GM08714 (cell line): ENCODE results near the gene BSN.

Experiments
- H3K4me3 ChIP-seq: fragments of 200-500 bp; sonication (Bioruptor generic); 2 replicates; pipeline ENCODE4 v1.5.1; 2014; ENCODE audit warnings: mild to moderate bottlenecking, low read length, inconsistent platforms
- ZNF274 ChIP-seq: IDR thresholded peaks from 2 replicates; pipeline ENCODE4 v1.6.1; 2012; ENCODE audit warnings: mild to moderate bottlenecking, low read depth, low read length

The BSN gene, protein sequence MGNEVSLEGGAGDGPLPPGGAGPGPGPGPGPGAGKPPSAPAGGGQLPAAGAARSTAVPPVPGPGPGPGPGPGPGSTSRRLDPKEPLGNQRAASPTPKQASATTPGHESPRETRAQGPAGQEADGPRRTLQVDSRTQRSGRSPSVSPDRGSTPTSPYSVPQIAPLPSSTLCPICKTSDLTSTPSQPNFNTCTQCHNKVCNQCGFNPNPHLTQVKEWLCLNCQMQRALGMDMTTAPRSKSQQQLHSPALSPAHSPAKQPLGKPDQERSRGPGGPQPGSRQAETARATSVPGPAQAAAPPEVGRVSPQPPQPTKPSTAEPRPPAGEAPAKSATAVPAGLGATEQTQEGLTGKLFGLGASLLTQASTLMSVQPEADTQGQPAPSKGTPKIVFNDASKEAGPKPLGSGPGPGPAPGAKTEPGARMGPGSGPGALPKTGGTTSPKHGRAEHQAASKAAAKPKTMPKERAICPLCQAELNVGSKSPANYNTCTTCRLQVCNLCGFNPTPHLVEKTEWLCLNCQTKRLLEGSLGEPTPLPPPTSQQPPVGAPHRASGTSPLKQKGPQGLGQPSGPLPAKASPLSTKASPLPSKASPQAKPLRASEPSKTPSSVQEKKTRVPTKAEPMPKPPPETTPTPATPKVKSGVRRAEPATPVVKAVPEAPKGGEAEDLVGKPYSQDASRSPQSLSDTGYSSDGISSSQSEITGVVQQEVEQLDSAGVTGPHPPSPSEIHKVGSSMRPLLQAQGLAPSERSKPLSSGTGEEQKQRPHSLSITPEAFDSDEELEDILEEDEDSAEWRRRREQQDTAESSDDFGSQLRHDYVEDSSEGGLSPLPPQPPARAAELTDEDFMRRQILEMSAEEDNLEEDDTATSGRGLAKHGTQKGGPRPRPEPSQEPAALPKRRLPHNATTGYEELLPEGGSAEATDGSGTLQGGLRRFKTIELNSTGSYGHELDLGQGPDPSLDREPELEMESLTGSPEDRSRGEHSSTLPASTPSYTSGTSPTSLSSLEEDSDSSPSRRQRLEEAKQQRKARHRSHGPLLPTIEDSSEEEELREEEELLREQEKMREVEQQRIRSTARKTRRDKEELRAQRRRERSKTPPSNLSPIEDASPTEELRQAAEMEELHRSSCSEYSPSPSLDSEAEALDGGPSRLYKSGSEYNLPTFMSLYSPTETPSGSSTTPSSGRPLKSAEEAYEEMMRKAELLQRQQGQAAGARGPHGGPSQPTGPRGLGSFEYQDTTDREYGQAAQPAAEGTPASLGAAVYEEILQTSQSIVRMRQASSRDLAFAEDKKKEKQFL (N-terminal part only)

DNA sequence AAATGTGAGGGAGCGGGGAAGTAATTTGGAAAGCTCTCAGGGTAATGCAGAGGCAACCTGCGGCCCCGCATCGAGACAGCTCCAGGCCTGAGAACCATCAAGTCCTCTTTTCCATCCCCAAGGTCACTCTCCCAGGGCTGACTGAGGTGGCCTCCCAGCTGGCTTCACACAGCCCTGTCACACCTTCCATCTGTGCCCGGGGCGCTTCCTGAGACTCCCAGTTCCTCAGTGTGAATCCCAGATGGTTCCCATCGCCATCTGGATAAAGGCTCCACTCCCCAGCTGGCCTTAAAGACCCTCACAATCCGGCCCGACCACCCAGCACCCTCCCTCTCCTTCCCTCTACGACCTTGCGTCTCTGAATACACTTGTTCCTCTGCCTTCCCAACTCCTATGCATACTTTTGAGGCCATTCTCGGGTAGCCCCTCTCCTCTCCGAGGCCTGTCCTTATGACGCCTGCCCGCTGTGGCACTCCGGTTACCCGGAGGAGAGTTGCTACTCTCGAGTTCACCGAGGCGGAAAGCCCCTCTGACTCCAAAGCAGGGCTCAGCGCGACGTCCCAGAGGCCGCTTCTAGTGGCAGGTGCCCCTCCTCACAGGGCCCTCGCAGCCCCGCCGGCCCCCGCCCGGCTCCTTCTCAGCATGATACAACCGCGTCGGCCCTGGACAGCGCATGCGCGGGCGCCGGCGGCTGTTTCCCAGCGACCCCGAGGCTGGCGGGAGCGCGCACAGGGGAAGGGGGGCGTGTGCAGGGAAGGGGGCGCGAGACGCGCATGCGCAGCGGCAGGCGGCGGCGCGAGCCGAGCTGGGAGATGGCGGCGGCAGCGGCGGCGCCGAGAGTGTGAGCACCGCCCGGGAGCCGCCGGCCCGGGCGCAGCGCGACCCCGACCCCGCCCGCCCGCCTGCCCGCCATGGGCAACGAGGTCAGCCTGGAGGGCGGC, at the start of gene BSN:
Gene BSN (plus strand): TSS at position 786 of the 941 bp plus-strand sequence. CDS start 126 bp downstream, at position 912.
- no peak for TF ChIP-seq ZNF274
- peak within 1 kb of the TSS; percentile 54; the same call in 1 of the 2 replicates for H3K4me3 ChIP-seq

DNA sequence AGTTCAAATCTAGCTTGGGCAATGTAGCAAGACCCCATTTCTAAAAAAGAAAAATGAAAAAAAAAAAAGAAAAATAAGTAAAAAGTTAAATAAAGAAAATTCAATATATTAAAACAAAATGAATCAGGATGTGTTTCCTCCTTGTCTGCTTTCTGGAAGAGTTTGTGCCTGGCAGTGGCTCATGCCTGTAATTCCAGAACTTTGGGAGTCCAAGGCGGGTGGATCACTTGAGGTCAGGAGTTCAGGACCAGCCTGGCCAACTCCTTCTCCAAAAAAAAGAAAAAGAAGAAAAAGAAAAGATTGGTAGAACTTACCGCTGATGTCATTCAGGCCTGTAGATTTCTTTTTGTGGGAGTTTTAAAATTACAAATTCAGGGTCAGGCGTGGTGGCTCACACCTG, 47.4 kb upstream of the BSN start:
- TF ChIP-seq ZNF274: no peak
- H3K4me3 ChIP-seq: no peak overlapping the region

DNA sequence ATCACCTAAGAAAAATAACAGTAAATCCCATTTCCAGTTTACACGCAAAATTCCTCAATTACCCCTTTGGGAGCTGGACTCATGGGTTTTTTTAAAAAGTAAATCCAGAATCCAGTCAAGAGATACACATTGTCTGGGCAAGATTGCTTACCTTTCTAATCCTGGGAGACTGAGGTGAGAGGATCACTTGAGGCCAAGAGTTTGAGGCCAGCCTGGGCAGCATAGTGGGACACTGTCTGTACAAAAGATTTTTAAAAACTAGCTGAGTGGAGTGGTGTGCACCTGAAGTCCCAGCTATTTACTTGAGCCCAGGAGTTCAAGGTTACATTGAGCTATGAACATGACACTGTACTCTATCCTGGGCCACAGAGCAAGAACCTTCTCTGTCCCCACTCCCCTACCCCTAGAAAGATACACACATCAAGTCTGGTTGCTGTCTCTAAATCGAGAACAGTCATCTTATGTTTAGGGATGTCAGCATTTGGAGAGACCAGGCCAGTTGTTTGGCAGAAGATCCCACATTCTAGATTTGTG, 45.2 kb upstream of the BSN start:
- H3K4me3 ChIP-seq: no peak overlapping the region
- no peak for TF ChIP-seq ZNF274

DNA sequence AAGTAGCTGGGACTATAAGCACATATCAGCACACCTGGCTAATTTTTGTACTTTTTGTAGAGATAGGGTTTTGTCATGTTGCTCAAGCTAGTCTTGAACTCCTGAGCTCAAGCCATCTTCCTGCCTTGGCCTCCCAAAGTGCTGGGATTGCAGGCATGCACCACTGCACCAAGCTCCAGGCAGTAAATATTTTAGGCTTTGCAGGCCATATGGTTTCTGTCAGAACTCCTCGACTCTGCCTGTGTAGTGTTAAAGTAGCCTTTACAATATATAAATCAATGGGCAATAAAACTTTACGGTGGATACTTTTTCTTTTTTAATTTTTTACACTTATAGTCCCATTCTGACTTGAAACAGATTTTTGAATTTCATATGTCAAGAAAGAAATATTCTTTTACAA, 42.6 kb upstream of the BSN start:
- TF ChIP-seq ZNF274: no peak
- no peak overlapping the region for H3K4me3 ChIP-seq

DNA sequence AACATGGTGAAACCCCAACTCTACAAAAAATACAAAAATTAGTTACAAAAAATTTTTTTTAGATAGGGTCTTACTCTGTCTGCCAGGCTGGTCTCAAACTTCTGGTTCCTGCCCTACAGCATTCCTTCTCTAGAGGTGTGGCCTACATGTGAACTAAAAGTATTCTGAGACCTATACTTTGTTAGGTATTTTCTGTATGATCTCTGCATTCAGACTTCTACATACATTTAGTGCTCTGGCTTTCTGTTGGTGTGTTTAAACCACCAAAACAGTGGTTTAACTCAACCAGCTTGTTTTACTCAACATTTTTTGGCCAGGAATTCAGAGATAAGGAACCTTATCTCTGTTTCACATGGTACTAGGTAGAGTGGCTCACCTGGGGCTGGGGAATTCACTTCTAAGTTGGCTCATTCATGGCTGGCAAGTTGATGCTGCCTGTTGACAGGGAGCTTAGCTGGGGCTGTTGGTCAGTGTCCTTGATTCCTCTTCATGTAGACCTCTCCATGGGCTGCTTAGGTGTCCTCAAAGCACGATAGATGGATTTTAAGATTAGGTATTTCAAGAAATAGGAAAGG, 41.4 kb upstream of the BSN start:
- no peak for TF ChIP-seq ZNF274
- H3K4me3 ChIP-seq: no peak overlapping the region

DNA sequence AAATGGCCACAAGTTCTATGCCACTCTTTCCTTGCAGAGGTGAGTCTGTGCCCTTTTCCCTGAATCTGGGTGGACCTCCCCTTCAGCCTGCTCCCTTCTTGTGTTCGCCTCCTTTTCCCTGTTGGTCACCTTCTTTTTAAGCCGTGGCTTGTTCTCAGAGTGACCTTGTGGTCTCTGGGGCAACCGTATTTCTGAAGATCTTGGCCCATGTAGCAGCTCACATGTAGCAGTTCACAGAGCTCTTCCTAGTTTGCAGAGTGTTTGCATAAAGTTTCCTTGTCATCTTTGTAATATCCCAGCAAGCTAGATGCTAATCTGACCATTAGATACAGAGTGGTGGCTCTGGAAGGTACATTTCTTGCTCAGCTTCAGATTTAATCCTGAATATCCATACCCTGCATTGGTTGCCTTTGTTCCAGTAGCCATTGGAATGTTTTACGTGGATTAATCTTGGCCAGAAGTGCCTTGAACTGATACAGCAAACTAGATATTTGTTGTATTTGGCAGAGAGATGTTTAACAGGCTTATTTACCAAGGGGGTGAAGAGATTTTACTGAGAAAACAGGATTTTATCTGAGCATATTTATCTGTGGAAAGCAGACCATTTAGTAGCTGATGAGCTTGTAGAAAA, 40.7 kb upstream of the BSN start:
- no peak for TF ChIP-seq ZNF274
- H3K4me3 ChIP-seq: no peak overlapping the region

DNA sequence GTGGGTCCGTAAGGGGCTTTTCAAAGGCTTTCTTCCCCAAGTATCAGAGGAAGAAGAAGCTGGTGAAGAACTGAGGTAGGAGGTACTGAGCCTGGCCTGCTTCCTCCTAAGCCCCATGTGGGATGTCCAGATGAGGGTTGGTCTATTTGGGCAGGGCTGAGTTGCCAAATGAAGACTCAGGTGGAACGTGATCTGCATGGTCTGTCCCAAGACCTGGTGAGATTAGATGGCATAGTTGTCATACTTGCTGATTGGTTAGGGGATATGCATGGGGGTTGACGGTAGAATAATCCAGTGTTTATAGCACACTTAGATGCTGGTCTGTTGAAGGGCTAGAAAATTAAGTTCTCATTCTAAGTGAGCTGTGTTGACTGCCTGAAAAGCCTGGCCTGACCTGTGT, 36.3 kb upstream of the BSN start:
- no peak for TF ChIP-seq ZNF274
- H3K4me3 ChIP-seq: no peak overlapping the region

DNA sequence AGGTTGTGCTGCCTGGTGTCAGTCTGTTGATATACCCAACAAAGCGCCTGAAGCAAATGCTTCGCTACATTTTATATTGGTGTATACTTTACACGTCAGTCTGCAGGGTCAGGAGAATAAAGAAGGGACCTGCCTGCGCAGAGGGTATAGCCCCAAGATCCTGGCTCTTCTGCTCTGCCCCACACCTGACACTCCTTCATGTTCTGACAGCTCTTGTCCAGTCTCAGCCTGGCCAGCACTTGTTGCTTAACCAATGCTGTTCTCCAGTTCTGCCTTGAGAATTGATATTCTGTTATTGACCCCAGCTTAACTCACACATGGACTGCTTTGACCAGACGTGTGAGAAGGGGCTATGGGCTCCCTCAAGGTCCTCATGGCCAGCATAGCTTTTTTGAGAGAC, 35.8 kb upstream of the BSN start:
- H3K4me3 ChIP-seq: no peak overlapping the region
- no peak for TF ChIP-seq ZNF274

DNA sequence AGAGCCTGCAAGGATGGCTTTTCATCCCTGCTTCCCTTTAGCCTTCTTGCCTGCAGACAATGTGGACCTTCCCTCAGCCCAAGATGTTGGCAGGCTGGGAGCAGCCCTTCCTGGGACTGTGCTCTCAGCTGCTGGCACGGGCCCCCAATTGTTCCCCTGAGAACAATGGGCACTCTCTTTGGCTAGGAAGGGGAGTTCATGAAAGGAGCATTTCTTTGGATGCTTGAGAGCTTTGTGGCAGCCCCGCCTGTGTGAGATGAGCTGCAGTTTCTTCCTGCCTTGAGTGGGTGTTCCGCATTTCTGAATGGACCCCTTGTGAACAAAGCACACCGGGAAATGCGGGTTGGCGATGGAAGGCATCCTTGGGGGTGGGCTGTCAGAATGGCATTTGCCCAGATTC, 35.0 kb upstream of the BSN start:
- no peak for TF ChIP-seq ZNF274
- no peak overlapping the region for H3K4me3 ChIP-seq

DNA sequence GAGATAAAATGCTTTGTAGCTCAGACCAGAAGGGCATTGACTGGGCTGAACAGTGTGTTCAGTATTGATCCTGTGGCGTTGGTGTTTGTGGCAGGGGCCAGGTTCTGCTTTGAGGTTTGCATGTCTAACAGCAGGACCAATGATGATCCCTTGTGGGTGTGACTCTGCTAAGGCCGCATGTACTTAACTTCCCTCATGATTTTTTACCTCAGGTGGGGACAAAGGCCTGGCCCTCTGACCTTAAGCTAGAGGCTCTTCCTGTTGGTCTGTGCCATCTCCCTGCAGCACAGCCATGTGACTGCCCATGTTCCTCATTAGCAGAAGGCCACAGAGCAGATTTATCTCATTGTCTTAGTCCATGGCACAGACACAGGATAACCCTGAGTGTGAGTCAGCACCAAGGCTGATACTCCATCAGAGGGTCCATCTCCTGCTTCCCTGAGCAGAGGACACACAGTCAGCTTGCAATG, 34.3 kb upstream of the BSN start:
- H3K4me3 ChIP-seq: no peak overlapping the region
- no peak for TF ChIP-seq ZNF274

DNA sequence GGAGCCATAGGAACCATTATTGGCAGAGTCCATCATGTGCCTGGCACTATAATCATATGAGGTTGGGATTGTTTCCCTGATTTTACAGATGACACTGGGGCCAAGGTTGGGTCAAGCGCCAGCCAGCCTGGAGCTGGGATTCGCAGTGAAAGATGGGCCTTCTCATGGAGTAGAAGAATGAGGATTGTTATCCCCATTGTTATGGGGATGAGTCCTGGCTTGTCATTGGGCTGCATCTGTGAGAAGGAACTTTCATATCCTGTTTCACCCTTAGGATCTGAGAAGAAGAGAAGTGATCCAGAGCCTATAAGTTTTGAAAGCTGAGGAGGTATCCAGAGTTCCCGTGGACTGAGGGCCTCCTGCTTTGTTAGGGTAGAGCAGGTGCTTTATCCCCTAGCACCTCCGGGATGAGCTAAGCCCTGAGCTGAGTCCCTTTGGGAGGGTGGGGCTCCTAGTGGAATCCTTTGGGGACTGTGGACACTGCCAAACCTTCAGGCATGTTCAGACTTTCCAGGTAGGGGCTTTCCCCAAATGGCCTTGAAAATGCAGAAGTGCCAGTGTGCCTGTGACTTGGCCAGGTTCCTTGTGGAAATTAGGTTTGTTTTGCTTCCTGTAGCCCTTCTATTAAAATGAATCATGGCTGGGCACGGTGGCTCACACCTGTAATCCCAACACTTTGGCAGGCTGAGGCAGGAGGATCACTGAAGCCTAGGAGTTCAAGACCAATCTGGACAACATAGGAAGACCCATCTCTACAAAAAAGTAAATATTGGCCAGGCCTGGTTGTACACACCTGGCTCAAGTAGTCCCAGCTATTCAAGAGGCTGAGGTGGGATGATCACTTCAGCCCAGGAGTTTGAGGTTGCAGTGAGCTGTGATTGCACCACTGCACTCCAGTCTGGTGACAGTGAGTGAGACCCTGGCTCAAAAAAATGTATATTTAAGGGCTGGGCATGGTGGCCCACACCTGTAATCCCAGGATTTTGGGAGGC, 30.2 kb upstream of the BSN start:
- no peak overlapping the region for H3K4me3 ChIP-seq
- no peak for TF ChIP-seq ZNF274
